Mesenchymal stem cell (in vitro differentiated cells and primary cell): ENCODE data around the gene EFCAB3.
"Not testable (repeated sequence)": the region's sequence is repeated elsewhere in the genome, so short reads cannot be mapped to it uniquely, and the experiment has no call there.

Experiments used
- DNase-seq: peaks from one replicate; pipeline ENCODE4 v3.0.0-alpha.2; 2013
- H2AFZ ChIP-seq: one replicate; pipeline ENCODE4 v1.6.1; 2013; ENCODE audit warnings: low read depth, mild to moderate bottlenecking, control low read depth, inconsistent platforms, low read length, moderate library complexity
- H2AK5ac ChIP-seq: 2 replicates; pipeline ENCODE4 v1.6.1; 2013; ENCODE audit warnings: low read length, moderate library complexity, mild to moderate bottlenecking, inconsistent platforms; ENCODE audit not compliant: severe bottlenecking
- H2BK120ac ChIP-seq: one replicate; pipeline ENCODE4 v1.6.1; 2013; ENCODE audit warnings: low read depth, mild to moderate bottlenecking, inconsistent platforms, low read length, moderate library complexity
- H2BK12ac ChIP-seq, 2 experiments: one replicate each; pipeline ENCODE4 v1.6.1; 2013; ENCODE audit warnings: inconsistent platforms in 2 of 2, low read length in 2 of 2, mild to moderate bottlenecking in 2 of 2, moderate library complexity in 2 of 2, control low read depth in 1 of 2
- H2BK15ac ChIP-seq: one replicate; pipeline ENCODE4 v1.6.1; 2013; ENCODE audit warnings: mild to moderate bottlenecking, low read depth, inconsistent platforms; ENCODE audit not compliant: poor library complexity, severe bottlenecking
- H2BK5ac ChIP-seq: 2 replicates; pipeline ENCODE4 v1.6.1; 2013; ENCODE audit warnings: low read depth, mild to moderate bottlenecking, low read length, control low read depth, inconsistent platforms; ENCODE audit not compliant: poor library complexity, severe bottlenecking
- H3K14ac ChIP-seq, 2 experiments: one replicate each; pipeline ENCODE4 v1.6.1; 2013; ENCODE audit warnings: inconsistent platforms in 2 of 2, low read length in 2 of 2, control low read depth in 1 of 2, mild to moderate bottlenecking in 1 of 2, moderate library complexity in 1 of 2
- H3K18ac ChIP-seq, 2 experiments: one replicate each; pipeline ENCODE4 v1.6.1; 2013; ENCODE audit warnings: inconsistent platforms in 2 of 2, low read length in 2 of 2, control low read depth in 1 of 2, low read depth in 1 of 2, mild to moderate bottlenecking in 1 of 2
- H3K23ac ChIP-seq, 2 experiments: one replicate each; pipeline ENCODE4 v1.6.1; 2013; ENCODE audit warnings: inconsistent platforms in 2 of 2, low read length in 2 of 2, mild to moderate bottlenecking in 2 of 2, moderate library complexity in 2 of 2, control low read depth in 1 of 2
- H3K27ac ChIP-seq: 2 replicates; pipeline ENCODE4 v1.5.1; 2013; ENCODE audit warnings: mild to moderate bottlenecking, moderate library complexity, low read length, control low read depth, inconsistent platforms; ENCODE audit not compliant: poor library complexity, severe bottlenecking
- H3K27me3 ChIP-seq, 2 experiments: 2 replicates each; pipeline versions ENCODE4 v1.6.1 to v1.7.0; 2013; ENCODE audit warnings: low read length in 2 of 2, mild to moderate bottlenecking in 2 of 2, moderate library complexity in 2 of 2, control low read depth in 1 of 2, inconsistent platforms in 1 of 2; ENCODE audit not compliant: control insufficient read depth in 1 of 2, insufficient read depth in 1 of 2
- H3K36me3 ChIP-seq, 2 experiments: 2 replicates each; pipeline versions ENCODE4 v1.6.1 to v1.7.0; 2013; ENCODE audit warnings: low read length in 2 of 2, control low read depth in 1 of 2, inconsistent platforms in 1 of 2, low read depth in 1 of 2, mild to moderate bottlenecking in 1 of 2; ENCODE audit not compliant: insufficient read depth in 2 of 2, control insufficient read depth in 1 of 2
- H3K4ac ChIP-seq, 2 experiments: one replicate each; pipeline ENCODE4 v1.6.1; 2013; ENCODE audit warnings: inconsistent platforms in 2 of 2, low read length in 2 of 2, mild to moderate bottlenecking in 2 of 2, moderate library complexity in 2 of 2, control low read depth in 1 of 2, low read depth in 1 of 2
- H3K4me1 ChIP-seq: 2 replicates; pipeline ENCODE4 v1.6.1; 2013; ENCODE audit warnings: low read depth, low read length, control low read depth; ENCODE audit not compliant: control insufficient read depth, insufficient read depth
- H3K4me2 ChIP-seq: 2 replicates; pipeline ENCODE4 v1.6.1; 2013; ENCODE audit warnings: low read length, mild to moderate bottlenecking, inconsistent platforms; ENCODE audit not compliant: poor library complexity, severe bottlenecking
- H3K4me3 ChIP-seq, 2 experiments: 2 replicates each; pipeline versions ENCODE4 v1.5.1 to v1.7.0; 2013; ENCODE audit warnings: low read length in 2 of 2, mild to moderate bottlenecking in 2 of 2, control low read depth in 1 of 2, low read depth in 1 of 2; ENCODE audit not compliant: insufficient read depth in 1 of 2
- H3K79me1 ChIP-seq: replicated peaks from 2 replicates; pipeline ENCODE4 v1.6.1; 2013; ENCODE audit warnings: mild to moderate bottlenecking, control low read depth, low read length, inconsistent platforms; ENCODE audit not compliant: poor library complexity, severe bottlenecking
- H3K9ac ChIP-seq: 2 replicates; pipeline ENCODE4 v1.7.0; 2013; ENCODE audit warnings: mild to moderate bottlenecking, low read length, moderate library complexity
- H3K9me3 ChIP-seq: 2 replicates; pipeline ENCODE4 v1.7.0; 2013; ENCODE audit warnings: mild to moderate bottlenecking, low read length; ENCODE audit not compliant: control insufficient read depth
- H4K8ac ChIP-seq: one replicate; pipeline ENCODE4 v1.6.1; 2013; ENCODE audit warnings: inconsistent platforms, mild to moderate bottlenecking, low read length, moderate library complexity
- H4K91ac ChIP-seq: one replicate; pipeline ENCODE4 v1.6.1; 2013; ENCODE audit warnings: mild to moderate bottlenecking, low read length, inconsistent platforms
- WGBS: methylation state at CpG from one replicate; pipeline ENCODE4 v1.1.7; 2013; ENCODE audit warnings: mixed read lengths; 5-methylcytosine and 5-hydroxymethylcytosine counted together

The EFCAB3 gene

DNA sequence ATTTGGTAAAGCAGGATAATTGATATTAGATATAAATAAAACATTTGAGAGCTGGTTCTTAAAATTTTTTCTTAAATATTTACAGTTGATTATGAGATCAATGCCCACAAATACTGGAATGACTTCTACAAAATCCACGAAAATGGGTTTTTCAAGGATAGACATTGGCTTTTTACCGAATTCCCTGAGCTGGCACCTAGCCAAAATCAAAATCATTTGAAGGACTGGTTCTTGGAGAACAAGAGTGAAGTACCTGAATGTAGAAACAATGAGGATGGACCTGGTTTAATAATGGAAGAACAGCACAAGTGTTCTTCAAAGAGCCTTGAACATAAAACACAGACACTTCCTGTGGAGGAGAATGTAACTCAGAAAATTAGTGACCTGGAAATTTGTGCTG is 45.9 kb downstream of the EFCAB3 start:
- not testable (repeated sequence) for H2BK5ac ChIP-seq, H2AK5ac ChIP-seq, H3K4me3 ChIP-seq, H3K4me2 ChIP-seq, H3K4me1 ChIP-seq, H2AFZ ChIP-seq, H2BK12ac ChIP-seq, H3K4ac ChIP-seq, H2BK120ac ChIP-seq, H3K27ac ChIP-seq, H2BK15ac ChIP-seq, H3K27me3 ChIP-seq, H4K8ac ChIP-seq, H3K14ac ChIP-seq, H3K9ac ChIP-seq, H3K9me3 ChIP-seq, H3K79me1 ChIP-seq, DNase-seq, H3K18ac ChIP-seq, H3K23ac ChIP-seq, H4K91ac ChIP-seq
- H3K36me3 ChIP-seq: peaks cover 3 to 22% of the 10 kb centered on the region in 2 experiments
- WGBS: no CpG with 5 or more reads among the region's 2 CpGs

DNA sequence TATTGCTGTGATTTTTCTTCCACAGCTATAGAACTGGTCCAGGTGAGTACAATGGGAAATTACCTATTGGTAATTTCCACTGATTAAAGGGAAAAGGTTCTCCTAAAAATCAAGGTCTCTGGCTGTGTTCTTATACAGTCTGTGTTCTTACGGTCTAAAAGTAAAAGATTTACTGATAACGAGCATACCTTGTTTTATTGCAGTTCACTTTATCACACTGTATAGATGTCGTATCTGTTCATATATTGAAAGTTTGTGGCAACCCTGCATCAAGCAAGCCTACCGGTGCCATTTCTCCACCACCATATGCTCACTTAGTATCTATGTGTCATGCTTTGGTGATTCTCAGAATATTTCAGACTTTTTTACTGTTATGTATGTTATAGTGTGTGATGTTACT is 54.9 kb downstream of the EFCAB3 start:
- H3K36me3 ChIP-seq: peaks cover 5 to 21% of the 10 kb centered on the region in 2 experiments
- not testable (repeated sequence) for H2AK5ac ChIP-seq, H2AFZ ChIP-seq, H3K4me2 ChIP-seq, H2BK5ac ChIP-seq, H3K79me1 ChIP-seq, H4K91ac ChIP-seq, H3K27ac ChIP-seq, H2BK120ac ChIP-seq, H3K27me3 ChIP-seq, H3K4me1 ChIP-seq, H3K23ac ChIP-seq, H2BK12ac ChIP-seq, H2BK15ac ChIP-seq, H3K9ac ChIP-seq, H3K9me3 ChIP-seq, DNase-seq, H3K18ac ChIP-seq, H4K8ac ChIP-seq, H3K4me3 ChIP-seq, H3K4ac ChIP-seq, H3K14ac ChIP-seq
- 100% methylated on average over 1 of the region's 4 CpGs for WGBS

DNA sequence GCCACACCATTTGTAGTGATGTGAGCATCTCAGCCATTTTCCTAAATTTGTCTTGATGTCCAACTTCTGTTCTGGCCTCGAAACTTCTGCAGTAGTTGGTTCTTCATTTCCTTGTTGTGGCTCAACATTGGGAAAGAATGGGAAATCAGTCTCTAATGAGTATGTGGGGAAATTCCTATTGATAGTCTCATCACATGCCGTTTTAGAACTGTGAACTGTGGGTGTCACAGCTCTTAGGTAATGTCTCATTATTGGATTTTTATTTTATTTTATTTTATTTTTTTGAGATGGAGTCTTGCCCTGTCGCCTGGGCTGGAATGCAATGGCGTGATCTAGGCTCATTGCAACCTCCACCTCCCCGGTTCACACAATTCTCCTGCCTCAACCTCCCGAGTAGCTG is 60.8 kb downstream of the EFCAB3 start:
- not testable (repeated sequence) for H3K4me3 ChIP-seq, H4K91ac ChIP-seq
- WGBS: 99% methylated on average over 6 of the region's 6 CpGs

DNA sequence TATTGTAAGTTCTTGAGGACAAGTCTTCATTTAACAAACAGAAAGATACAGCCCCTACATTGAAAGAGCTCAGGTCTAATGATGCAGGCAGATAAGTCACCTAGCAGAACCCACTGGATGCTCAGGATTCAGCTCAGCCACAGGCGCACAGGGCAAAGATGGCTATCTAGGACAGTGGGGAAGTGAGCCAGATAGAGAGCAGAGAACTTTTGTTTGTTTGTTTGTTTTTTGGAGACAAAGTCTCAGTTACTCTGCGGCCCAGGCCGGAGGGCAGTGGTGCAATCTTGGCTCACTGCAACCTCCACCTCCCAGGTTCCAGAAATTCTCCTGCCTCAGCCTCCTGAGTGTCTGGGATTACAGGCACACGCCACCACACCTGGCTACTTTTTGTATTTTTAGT is 63.7 kb downstream of the EFCAB3 start:
- no peak overlapping the region for H4K91ac ChIP-seq
- H2BK12ac ChIP-seq: no peak overlapping the region
- WGBS: 99% methylated on average over 4 of the region's 4 CpGs
- H3K18ac ChIP-seq: no peak overlapping the region
- DNase-seq: no peak
- no peak overlapping the region for H4K8ac ChIP-seq
- H3K4me1 ChIP-seq: no peaks in the 10 kb centered on the region
- H3K9me3 ChIP-seq: no peaks in the 10 kb centered on the region
- no peak overlapping the region for H3K27ac ChIP-seq
- H2AFZ ChIP-seq: no peak overlapping the region
- no peak overlapping the region for H3K14ac ChIP-seq
- H2BK15ac ChIP-seq: no peak overlapping the region
- H3K79me1 ChIP-seq: no peaks in the 10 kb centered on the region
- H2BK120ac ChIP-seq: no peak overlapping the region
- H3K4ac ChIP-seq: no peak overlapping the region
- H3K4me2 ChIP-seq: no peak overlapping the region
- no peak overlapping the region for H2BK5ac ChIP-seq
- H3K4me3 ChIP-seq: no peak overlapping the region
- H3K27me3 ChIP-seq: no peaks in the 10 kb centered on the region
- no peak overlapping the region for H3K9ac ChIP-seq
- H3K36me3 ChIP-seq: peaks cover 47 to 67% of the 10 kb centered on the region in 2 experiments
- no peak overlapping the region for H3K23ac ChIP-seq
- H2AK5ac ChIP-seq: no peak overlapping the region

More for the DNA sequence above, 60.8 kb downstream of the EFCAB3 start:
- H3K27ac ChIP-seq, H3K9ac ChIP-seq, H2BK5ac ChIP-seq, H3K9me3 ChIP-seq, H2BK15ac ChIP-seq, H3K4ac ChIP-seq, H3K4me2 ChIP-seq, H3K4me1 ChIP-seq, H2BK120ac ChIP-seq, H2AK5ac ChIP-seq, H3K79me1 ChIP-seq, H3K23ac ChIP-seq, H3K14ac ChIP-seq, H2BK12ac ChIP-seq, H3K18ac ChIP-seq, DNase-seq, H4K8ac ChIP-seq, H3K27me3 ChIP-seq, H2AFZ ChIP-seq: not testable (repeated sequence)
- H3K36me3 ChIP-seq: peaks cover 32 to 51% of the 10 kb centered on the region in 2 experiments
